AML-193 (cell line): ENCODE measurements around the gene IQGAP1.

Experiments used
- DNase-seq, 2 experiments: peaks; one replicate each; lab custom pipeline; 2025; lab: John Stamatoyannopoulos, UW

IQGAP1 gene

DNA sequence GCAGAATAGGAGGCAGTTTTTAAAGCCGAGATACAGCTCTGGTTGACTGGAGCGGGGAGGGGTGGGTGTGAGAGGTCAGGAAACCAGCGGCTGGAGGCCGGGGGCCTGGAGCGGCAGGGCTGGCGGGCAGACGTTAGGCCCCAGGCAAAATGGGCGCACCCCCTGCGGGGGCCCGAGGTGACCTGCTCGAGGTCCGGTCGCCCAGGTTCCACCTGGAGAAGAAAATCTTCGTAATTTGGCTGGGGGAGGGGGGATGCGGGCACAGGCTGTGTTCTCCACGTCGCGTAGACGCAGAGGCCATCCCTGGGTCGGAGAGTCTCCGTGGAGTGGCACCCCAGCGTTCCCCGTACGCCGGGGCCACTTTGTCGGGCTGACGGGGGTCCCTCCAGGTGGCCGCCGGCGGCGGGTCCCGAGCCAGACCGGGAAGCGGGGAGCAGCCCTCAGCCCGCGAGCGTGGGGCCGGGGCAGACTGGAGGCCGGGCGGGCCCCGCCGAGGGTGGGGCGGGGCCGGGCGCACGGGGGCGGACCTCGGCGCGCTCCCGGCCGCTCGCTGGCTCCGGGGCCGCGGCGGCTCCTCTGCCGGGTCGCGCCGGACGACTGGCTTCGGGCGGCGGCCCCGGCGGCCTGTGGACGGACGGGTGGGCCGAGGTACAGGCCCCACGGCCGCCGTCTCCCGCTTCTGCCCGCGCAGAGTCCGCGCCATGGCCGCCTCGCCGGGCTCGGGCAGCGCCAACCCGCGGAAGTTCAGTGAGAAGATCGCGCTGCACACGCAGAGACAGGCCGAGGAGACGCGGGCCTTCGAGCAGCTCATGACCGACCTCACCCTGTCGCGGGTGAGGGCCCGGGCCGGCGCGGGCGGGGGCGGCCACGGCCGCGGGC is 141.6 kb downstream of the IQGAP1 start, which contains the start of gene CRTC3:
Gene CRTC3, plus strand, starts transcription at position 553 of the 879 bp plus-strand sequence. Its CDS starts 149 bp downstream, at position 702.
- peak; percentile 17 to 22 for DNase-seq

DNA sequence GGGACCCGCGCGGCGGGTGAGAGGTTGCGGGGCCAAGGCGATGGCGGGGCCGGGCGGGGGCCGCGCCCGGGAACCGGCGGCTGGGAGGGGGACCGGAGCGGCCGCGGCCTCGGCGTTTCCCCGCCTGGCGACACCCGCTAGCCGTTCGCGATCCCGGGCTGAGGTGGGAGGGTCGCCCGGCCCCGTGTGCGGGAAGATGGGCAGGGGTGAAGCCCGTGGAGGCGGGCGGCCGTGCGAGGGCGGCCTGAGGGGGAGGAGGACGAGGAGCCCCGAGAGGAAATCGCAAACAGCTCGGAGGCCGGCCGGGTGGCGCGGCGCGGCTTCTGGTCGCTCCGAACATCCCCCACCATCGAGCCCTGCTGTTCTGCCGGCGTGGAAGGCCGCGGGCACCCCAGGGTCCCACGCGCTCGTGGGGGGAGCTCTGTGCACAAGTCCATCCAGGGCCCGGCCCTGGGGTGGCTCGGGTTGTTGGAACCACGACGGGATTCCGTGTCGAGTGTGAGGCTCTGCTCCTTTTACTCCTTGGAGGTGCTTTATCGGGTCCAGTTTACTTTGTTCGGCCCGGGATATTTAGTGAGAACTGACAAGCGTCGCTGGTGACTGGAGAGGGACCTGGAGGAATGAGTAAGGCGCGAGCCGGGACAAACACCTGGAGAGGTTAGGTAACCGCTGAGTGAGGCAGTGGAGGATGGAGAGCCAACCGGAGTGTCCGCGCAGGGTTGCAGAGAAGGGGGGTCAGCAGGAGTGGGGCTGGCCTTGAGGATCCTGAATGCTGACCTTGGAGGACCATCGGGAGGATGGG is 142.4 kb downstream of the IQGAP1 start:
- no peak for DNase-seq

- DNase-seq, result no peak
These were observed 143.1 kb downstream of the IQGAP1 start for GRCh38 chr15:90531147-90531546.

DNA sequence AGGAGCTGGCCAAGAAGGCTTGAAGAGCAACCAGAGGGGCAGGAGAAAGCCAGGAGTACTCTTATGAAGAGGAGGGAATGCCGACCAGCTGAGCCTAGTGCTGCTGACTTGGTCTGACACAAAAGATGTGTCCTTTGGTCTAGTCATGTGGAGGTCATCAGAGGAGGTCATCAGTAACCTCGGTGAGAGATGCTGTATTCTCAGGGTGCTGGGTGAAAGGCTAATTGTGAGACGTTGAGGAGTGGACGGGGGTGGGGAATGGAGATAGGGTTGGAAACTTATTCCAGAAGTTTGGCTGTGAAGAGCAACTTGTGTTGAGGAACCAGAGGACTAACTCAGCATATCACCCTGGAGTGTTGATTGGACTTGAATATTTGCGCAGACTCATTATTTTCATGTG is 147.2 kb downstream of the IQGAP1 start:
- no peak for DNase-seq

DNA sequence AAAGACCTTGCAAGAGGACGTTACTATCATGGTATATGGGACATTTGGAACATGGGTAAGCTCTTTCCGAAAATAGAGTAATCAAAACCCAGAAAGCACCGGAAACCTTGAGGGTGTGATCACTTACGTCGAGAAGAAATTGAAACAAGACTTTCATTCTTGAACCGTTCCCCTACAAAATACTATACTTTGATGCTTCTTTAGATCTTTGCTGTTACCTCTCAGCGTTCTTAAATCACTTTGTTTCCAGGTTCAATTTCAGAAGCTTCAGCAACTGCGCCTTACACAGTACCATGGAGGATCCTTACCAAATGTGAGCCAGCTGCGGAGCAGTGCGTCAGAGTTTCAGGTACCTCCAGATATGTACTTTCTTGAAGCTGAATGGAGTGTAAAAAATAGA is 151.7 kb downstream of the IQGAP1 start:
- no peak for DNase-seq

DNA sequence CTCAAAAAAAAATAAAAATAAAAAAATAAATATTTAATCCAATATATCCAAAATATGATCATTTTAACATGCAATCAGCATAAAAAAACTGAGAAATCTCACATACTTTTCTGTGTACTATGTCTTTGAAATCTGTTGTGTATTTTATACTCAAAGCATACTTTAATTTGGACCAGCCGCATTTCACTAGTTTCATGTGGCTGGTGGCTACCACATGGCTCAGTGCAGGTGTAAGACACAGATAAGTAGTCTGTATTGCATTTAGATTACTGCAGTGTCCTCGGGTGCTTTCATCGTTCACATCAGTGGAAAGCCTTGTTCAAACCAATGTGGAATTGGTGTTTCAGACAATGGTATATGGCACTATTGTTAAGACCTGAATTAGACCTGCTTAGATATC is 152.7 kb downstream of the IQGAP1 start:
- no peak for DNase-seq

DNA sequence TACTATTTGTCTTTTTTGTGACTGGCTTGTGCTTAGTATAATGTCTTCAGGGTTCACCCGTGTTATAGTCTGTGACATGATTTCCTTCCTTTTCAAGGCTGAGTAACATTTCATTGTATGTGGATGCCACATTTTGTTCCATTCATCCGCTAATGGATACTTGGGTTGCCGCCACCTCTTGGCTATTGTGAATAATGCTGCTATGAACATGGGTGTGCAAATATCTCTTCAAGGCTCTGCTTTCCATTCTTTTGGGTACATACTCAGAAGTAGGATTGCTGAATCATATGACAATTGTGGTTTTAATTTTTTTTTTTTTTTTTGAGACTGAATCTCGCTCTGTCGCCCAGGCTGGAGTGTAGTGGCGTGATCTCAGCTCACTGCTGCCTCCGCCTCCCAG is 157.1 kb downstream of the IQGAP1 start:
- DNase-seq, result no peak

DNA sequence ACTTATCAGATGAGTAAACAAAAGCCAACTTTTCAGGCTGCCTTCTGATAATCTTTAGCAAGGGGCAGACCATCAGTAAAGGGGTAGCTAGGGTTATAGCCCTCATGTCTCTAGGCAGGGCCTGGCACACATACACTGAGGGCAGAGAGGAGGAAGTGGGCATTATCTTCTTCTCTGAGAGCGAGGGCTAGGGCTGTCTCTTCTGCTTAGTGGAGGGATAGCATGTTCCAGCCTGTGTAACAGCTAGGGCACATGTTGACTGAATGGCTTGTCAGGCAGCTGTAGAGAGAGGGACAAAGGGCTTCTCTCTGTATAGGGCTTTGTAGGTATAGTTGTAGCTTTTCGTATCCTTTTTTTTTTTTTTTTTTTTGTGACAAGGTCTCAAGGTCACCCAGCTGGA is 159.5 kb downstream of the IQGAP1 start:
- no peak for DNase-seq

DNA sequence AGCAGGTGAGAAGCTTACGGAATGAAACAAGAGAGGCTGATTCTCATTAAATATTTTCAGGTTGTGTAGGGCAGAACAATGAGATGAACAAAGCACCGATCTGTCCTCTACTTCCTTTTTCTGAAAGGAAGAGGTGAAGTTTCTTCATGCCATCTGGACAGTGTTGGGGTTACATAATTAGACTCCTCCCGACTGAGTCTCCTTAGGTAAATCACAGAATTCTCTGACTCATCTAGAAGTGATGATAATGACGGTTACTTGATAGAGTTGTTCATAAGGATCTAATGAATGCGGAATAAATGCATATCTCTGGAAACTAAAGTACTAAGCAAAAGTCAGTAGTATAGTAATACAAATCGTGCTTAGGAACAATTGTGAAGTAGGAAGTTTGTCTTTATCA is 162.9 kb downstream of the IQGAP1 start:
- peak; percentile 90 to 93 for DNase-seq
